Upper lobe of right lung (tissue), 1 donor: Measurements from ENCODE around the gene IL3. TPM values are rescaled to one million over a fixed set of nuclear protein-coding genes. Genes with fewer than 3 reads are reported as not detected.

Source experiments
- ATAC-seq: fragments of 200-7000 bp; cut with Tn5 transposase; one replicate; pipeline ENCODE4 v1.9.1; 2020; ENCODE audit warnings: mild to moderate bottlenecking, moderate library complexity
- DNase-seq: peaks from one replicate; pipeline ENCODE4 v3.0.0-alpha.2; 2020
- H3K27ac ChIP-seq: fragments of 200-600 bp; one replicate; pipeline ENCODE4 v1.8.0; 2022
- H3K27me3 ChIP-seq: fragments of 200-600 bp; one replicate; pipeline ENCODE4 v1.8.0; 2022; ENCODE audit warnings: mild to moderate bottlenecking
- H3K36me3 ChIP-seq: fragments of 200-600 bp; one replicate; pipeline ENCODE4 v1.8.0; 2022
- H3K4me1 ChIP-seq: fragments of 200-600 bp; one replicate; pipeline ENCODE4 v1.8.0; 2022
- H3K4me3 ChIP-seq: fragments of 200-600 bp; one replicate; pipeline ENCODE4 v1.8.0; 2022; ENCODE audit warnings: mild to moderate bottlenecking
- H3K9me3 ChIP-seq: fragments of 200-600 bp; one replicate; pipeline ENCODE4 v1.8.0; 2022
- intact Hi-C: fragments of 100-400 bp; cut with DNase I; formaldehyde crosslinking; loops from one replicate; pipeline ENCODE4 v1.11.0; 2022
- total RNA-seq: library from RNA; stranded (reverse); fragmentation: NEBNext Ultra II Directional; extraction: Animal tissue kit (Norgen Biotek cat#: 25700); gene quantifications from one replicate; pipeline ENCODE4 v1.2.1, GENCODE V29; 2021
- TF ChIP-seq, protein P1 (sequence below): fragments of 200-600 bp; IDR thresholded peaks from one replicate; pipeline ENCODE4 v1.8.0; 2022; ENCODE audit warnings: antibody characterized with exemption
- donor health status: DM: no; HTN: yes; CAD: no; lungs with severe emphysema.

Gene IL3
- total RNA-seq, 1 donor from 2014 or later, result not detected

DNA sequence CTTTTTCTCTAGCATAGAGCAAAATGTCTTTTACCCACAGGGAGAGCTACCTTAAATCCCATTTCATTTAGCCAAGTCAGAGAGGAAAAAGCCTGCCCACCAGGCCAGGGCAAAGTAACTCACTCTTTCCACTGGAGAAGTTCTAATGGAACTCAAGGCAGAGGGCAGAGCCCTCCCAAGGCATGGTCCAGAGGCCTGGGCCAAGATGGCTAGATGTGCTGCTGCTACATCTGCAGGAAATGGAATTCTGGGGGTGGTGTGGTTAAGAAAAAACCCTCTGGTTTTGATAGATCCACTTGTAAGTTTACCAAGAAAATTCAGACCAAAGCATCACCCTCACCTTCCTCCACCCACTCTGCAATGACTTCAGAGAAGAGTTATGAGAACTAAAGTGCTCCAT is 50.5 kb downstream of the IL3 start:
- Histone ChIP-seq H3K27me3 (no peaks in the 10 kb centered on the region), H3K9me3 (no peaks in the 10 kb centered on the region), H3K4me3 (no peak overlapping the region), H3K27ac (no peak overlapping the region), H3K4me1 (no peaks in the 10 kb centered on the region), H3K36me3 (no peaks in the 10 kb centered on the region)
- DNase-seq (no peak), ATAC-seq (no peak)
- TF ChIP-seq, protein P1, sequence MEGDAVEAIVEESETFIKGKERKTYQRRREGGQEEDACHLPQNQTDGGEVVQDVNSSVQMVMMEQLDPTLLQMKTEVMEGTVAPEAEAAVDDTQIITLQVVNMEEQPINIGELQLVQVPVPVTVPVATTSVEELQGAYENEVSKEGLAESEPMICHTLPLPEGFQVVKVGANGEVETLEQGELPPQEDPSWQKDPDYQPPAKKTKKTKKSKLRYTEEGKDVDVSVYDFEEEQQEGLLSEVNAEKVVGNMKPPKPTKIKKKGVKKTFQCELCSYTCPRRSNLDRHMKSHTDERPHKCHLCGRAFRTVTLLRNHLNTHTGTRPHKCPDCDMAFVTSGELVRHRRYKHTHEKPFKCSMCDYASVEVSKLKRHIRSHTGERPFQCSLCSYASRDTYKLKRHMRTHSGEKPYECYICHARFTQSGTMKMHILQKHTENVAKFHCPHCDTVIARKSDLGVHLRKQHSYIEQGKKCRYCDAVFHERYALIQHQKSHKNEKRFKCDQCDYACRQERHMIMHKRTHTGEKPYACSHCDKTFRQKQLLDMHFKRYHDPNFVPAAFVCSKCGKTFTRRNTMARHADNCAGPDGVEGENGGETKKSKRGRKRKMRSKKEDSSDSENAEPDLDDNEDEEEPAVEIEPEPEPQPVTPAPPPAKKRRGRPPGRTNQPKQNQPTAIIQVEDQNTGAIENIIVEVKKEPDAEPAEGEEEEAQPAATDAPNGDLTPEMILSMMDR, result no peak
- intact Hi-C loops, result no loop called here

DNA sequence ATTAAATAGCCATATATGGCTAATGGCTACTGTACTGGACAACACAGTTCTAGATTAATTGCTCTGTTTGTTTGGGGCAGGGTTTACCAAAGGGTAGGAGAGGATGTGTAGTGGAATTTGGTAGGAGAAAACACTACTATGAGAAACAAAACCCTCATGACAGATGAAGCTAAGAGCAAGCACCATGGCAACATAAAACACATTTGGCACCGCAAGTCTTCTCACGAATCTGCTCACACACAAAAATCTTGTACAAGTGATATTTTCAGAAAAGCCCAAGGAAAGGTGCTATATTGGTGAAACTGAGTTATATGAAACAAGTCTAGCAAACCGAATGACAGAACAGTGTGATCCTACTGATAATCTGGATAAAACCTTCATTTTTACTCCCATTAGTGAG is 51.7 kb downstream of the IL3 start:
- Histone ChIP-seq H3K27me3 (no peaks in the 10 kb centered on the region), H3K9me3 (no peaks in the 10 kb centered on the region), H3K4me1 (no peaks in the 10 kb centered on the region), H3K27ac (no peak overlapping the region), H3K4me3 (no peak overlapping the region), H3K36me3 (no peaks in the 10 kb centered on the region)
- ATAC-seq, result no peak
- TF ChIP-seq, protein P1, result no peak
- DNase-seq, result no peak
- intact Hi-C loops, result no loop called here

Other genes with a start within 250 kb of the IL3 start
- gene MEIKIN, start 115.0 kb upstream of the IL3 start, total RNA-seq, result not detected
- gene ACSL6, start 49.0 kb upstream of the IL3 start, total RNA-seq, result 0.98 TPM
- 7.1 TPM for gene CSF2, start 13.1 kb downstream of the IL3 start, total RNA-seq
- gene P4HA2, start 167.2 kb downstream of the IL3 start, total RNA-seq, result 79.0 TPM
- gene PDLIM4, start 197.0 kb downstream of the IL3 start, total RNA-seq, result 7.4 TPM
- gene SLC22A4, start 233.7 kb downstream of the IL3 start, total RNA-seq, result 1.8 TPM